Measurements from ENCODE around the gene PANK2.
"Not testable (repeated sequence)": the region's sequence is repeated elsewhere in the genome, so short reads cannot be mapped to it uniquely, and the experiment has no call there.

The PANK2 gene

DNA sequence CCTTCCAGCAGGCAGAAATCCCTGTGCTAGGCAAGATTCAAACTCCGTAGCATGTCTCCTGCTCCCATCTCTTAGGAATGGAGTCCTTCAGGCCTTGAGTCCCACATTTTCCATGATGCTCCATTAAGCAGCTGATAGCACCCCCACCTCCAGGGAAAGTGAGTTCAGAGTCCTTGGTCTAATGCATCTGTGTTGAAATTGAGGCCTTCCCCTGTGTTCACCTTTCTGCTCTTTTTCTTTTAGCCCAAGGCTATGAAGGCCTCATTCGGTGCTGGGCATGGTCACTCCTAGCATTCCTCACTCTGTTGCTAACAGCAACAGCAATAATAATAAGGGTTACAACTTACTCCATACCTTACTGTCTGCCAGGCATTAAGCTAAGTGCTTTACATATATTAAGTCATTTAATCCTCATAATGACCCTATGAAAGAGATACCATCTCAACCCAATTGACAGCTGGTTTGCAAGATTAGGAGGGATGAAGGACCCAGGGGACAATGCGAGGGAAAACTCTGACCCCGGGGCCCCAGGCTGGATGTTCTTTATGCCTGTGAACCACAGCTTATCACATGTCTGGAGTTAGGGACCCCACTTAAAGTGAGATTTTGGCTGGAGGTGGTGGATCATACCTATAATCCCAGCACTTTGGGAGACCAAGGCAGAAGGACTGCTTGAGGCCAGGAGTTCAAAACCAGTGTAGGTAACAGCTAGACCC is 17.5 kb upstream of the PANK2 start:
- DNase-seq = no peak

DNA sequence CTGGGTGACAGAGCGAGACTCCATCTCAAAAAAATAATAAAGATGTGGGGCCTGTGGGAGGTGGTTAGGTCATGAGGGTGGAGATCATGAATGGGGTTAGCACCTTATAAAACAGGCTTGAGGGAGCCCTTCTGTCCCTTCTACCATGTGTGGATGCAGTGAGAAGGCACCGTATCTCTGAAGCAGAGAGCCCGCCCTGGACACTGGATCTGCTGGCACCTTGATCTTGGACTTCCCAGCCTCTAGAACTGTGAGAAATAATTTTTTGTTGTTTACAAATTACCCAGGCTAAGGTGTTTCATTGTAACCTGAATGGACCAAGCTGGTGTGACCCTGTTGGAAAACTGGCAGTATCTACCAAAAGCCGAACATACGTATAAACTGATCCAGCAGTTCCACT is 15.7 kb upstream of the PANK2 start:
- no peak for DNase-seq

DNA sequence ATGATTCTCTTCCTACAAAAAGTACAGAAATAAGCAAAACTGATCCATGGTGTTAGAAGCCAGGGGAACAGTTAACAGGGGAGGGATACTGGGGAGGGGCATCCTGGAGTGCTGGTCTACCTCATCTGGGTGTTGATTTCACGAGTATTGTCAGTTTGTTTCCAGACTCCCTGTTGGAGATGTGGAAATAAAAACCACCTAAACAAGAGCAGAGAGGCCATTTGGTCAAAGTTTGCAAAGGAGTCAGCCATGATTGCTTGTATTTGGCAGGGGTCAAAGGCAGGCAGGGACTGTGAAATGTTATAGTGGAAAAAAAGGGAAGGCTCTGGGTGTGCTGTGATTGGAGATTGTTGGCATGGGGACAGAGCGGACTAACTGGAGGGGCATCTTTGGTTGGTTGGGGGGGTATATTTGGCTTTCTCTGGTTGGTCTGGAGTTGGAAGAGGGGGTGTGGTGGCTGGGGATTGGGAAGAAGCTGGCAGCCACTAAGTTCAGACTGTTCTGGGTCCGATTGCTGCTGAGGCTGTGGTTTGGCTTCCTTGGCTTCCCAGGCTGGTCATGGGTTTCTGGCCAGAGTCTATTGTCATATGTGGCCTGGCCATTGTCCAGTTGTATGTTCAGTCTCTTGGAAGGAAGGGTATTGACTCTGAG is 14.9 kb upstream of the PANK2 start:
- no peak for DNase-seq

- DNase-seq = no peak
Observed at GRCh38 chr20:3875378-3875974, 13.7 kb upstream of the PANK2 start.

DNA sequence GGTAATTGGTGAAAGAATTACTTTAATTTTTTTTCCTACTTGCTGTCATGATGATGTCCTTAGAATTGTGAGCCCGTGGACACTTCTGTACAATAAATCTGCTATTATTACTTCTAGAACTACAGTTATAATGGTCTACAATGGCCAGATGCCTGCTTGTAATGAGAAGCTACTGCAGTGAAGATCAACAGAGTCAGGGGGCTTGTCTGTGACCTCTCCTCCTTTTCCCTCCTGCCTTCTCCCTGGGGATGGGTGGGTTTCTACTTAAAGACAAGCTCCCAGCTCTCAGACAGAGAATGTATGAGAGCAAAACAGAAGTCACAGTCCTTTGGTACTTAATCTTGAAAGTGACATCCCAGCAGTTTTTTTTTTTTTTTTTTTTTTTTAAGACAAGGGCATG is 13.2 kb upstream of the PANK2 start:
- no peak for DNase-seq

- DNase-seq = no peak
Observed at GRCh38 chr20:3876676-3877075, 12.5 kb upstream of the PANK2 start.

- DNase-seq = not testable (repeated sequence)
Observed at GRCh38 chr20:3878921-3879274, 10.3 kb upstream of the PANK2 start.

DNA sequence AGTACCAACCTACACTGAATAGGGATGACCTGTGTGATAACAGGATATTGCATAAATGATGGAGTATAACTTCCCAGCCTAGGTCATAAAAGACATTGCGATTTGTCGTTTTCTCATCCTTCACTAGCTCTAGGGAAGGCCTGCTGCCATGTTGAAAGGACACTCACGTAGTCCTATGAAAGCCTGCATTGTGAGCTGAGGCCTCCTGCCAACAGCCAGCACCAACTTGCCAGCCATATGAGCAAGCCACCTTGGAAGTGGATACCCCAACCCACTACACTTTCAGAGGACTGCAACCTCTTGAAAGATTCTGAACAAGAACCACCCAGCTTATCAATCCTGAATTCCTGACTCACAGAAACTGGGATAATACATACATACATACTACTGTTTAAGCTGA is 3.5 kb upstream of the PANK2 start:
- no peak for DNase-seq

GRCh38 chr20:3887876-3888620 is 1.1 kb upstream of the PANK2 start:
- DNase-seq = no peak

DNA sequence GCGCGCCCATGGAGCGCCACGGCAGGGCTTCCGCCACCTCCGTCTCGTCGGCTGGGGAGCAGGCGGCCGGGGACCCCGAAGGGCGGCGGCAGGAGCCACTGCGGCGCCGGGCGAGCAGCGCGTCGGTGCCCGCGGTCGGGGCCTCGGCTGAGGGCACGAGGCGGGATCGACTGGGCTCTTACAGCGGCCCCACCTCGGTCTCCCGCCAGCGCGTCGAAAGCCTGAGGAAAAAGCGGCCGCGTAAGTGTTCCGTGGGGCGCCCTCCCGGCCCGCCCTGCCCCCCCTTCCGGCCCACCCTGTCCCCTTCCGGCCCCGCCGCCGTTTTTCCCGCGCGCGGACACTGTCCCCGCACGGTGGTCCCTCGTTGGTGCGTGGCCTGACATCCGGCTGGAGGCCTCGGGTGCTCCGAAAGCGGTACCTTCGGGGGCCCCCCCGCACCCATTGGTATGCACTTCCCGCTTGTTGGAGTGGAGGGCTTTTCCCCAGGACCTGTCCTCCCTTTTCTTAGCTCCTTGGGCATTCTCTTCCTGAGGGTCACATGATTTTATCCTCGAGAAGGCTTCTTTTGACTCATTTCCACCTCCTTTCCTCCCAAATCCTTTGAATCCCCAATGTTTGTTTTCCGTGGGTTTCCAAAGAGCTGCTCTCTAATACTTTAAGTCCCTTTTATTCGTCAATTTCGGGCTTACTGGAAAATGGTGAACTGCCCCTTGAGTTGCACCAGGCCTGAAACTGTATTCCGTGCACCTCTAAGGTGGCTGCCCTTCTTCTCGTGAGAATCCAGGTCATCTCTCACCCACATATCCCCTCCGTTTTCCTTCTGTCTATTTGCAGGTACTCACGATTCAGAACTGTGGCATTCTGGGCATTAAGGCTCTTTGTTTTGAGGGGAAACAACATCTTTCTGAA is 556 bp downstream of the PANK2 start:
- peak; percentile 42 for DNase-seq

DNA sequence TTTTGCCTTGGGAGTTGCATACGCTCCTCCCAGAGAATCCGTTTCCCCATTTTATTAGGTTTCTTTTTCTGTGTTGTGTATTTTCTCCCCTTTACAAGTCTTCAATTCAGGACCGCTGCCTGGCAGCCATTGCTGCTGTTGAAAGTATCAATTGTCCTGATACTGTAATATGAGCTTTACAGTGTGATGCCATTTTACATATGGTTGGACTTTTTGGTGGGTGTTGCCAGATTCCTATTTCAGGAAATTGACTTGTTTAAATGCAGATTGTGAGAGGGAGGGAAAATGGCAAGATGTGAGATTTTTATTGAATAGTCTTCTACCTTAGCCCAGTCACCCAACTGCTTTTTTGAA is 1.2 kb downstream of the PANK2 start:
- no peak for DNase-seq

- DNase-seq = no peak
Observed at GRCh38 chr20:3890999-3891929, 2.1 kb downstream of the PANK2 start.

DNA sequence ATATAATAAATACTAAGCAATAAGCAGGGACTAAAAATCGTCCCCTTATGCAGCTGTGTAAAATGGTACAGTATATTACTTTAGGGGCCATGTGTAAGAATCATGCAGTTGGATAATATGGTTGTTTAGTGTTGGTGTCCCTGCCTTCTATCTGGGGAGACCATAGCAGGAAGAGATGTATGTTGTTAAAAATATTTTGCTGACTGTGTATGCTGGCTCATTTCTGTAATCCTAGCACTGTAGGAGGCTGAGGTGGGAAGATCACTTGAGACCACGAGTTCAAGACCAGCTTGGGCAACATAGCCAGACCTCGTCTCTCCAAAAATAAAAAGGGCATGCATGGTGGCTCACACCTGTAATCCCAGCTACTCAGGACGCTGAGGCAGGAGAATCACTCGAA is 5.6 kb downstream of the PANK2 start:
- DNase-seq = no peak

DNA sequence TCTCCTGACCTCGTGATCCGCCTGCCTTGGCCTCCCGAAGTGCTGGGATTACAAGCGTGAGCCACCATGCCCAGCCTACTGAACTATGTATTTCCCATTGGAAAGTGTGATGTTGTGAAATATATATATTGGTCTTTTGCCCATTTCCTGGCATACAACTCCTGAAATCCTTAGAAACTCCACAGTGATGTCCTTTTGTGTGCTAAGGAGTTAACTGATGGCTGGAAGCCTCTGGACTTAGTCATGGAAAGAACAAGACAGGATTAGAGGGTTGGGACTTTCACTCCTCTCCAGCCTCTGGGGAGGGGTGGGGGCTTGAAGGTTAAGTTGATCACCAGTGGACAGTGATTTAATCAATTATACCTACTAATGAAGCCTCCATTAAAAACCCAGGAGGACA is 7.1 kb downstream of the PANK2 start:
- no peak for DNase-seq

DNA sequence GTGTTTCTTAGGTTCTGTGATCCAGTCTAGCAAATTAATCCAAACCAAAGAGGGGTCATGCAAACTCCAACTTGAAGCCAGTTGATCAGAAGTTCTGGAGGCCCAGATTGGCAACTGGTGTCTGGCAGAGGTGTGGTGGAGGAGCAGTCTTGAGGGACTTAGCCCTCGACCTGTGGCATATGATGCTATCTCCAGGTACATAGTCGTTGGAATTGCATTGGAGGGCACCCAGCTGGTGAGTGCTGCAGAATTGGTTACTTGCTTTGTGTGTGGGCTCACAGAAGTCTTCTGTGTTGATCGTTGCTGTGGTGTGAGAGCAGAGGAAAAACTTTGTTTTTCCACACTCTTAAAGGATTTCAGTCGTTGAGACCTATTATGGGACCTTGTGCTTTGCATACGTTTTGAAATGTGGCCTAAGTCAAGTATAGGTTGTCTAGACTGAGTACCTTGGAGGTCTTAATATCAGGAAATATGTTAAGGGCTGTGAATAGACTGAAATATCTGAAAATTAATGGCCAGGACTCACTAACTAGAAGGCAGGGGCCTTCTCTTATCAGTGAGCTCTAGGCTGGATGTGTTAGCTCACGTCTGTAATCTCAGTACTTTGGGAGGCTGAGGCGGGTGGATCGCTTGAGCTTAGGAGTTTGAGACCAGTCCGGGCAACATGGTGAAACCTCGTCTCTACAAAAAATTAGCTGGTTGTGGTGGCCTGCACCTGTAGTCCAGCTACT is 7.8 kb downstream of the PANK2 start:
- DNase-seq = no peak

DNA sequence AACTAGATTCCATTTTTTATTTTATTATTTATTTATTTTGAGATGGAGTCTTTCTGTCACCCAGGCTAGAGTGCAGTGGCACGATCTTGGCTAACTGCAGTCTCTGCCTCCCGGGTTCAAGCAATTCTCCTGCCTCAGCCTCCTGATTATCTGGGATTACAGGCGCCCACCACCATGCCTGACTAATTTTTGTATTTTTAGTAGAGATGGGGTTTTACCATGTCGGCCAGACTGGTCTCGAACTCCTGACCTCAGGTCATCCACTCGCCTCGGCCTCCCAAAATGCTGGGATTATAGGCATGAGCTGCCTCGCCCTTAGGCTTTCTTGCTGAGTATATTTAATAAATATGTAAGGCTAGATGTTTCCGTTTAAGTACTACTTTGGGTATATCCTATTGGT is 9.0 kb downstream of the PANK2 start:
- DNase-seq = not testable (repeated sequence)

GRCh38 chr20:3898639-3899038 is 9.5 kb downstream of the PANK2 start:
- no peak for DNase-seq

- DNase-seq = no peak
Observed at GRCh38 chr20:3900187-3900604, 11.0 kb downstream of the PANK2 start.

GRCh38 chr20:3901028-3901705 is 12.0 kb downstream of the PANK2 start:
- DNase-seq = no peak

DNA sequence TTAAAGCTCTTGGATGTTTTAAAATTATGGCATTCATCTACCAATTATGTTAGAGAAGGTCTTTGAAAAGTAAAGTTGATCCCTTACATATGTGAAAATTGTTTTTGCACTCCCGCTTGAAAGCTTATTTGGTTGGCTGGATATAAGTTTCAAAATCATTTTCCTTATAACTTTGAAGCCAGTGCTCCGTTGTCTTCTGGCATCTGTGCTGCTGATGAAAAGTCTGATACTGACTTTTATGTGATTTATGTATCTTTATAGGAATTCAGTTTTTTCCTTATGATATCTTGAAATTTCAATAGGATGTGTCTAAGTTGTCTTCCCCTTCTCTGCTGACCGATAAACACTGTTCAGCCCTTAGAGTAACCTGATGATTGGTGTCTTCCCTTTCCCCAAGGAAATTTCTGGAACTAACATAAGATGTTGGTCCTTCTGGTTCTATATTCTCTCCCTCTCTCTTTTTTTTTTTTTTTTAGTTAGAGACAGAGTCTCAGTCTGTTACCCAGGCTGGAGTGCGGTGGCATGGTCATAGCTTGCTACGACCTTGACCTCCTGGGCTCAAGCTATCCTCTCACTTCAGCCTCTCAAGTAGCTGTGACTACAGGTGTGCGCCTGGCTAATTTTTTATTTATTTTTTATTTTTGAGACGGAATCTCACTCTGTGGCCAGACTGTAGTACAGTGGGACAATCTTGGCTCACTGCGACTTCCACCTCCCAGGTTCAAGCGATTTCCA is 12.7 kb downstream of the PANK2 start:
- no peak for DNase-seq

Measured in CD4-positive, alpha-beta T cell treated with Interleukin-21 for 1 hour (primary cell).